Uterus (tissue), 4 donors: ENCODE measurements around the gene RAB3C. TPM values are rescaled to one million over a fixed set of nuclear protein-coding genes. Genes with fewer than 3 reads are reported as not detected.

Source experiments
- DNase-seq, 2 donors: peaks; one replicate each; pipeline ENCODE4 v3.0.0-alpha.2; 2019 to 2020
- H3K27ac ChIP-seq, 2 donors: fragments of 200-600 bp; sonication (generic); 1 replicate in 1 of 2; 2 replicates in 1 of 2; pipeline ENCODE4 v1.5.1; 2016 to 2018
- H3K27me3 ChIP-seq, 2 donors: fragments of 200-600 bp; sonication (generic); one replicate each; pipeline ENCODE4 v1.5.1; 2018 to 2019; ENCODE audit warnings: control low read depth in 1 of 2
- H3K36me3 ChIP-seq, 2 donors: fragments of 200-600 bp; sonication (generic); one replicate each; pipeline ENCODE4 v1.5.1; 2019; ENCODE audit warnings: control low read depth in 1 of 2
- H3K4me1 ChIP-seq, 2 donors: fragments of 200-600 bp; sonication (generic); one replicate each; pipeline ENCODE4 v1.5.1; 2018 to 2019; ENCODE audit warnings: control low read depth in 1 of 2
- H3K4me3 ChIP-seq, 2 donors: fragments of 200-600 bp; sonication (generic); 1 replicate in 1 of 2; 2 replicates in 1 of 2; pipeline ENCODE4 v1.5.1; 2018 to 2019; ENCODE audit warnings: mild to moderate bottlenecking in 1 of 2
- H3K9me3 ChIP-seq, 2 donors: fragments of 200-600 bp; sonication (generic); one replicate each; pipeline ENCODE4 v1.5.1; 2019; ENCODE audit warnings: control low read depth in 1 of 2
- POLR2A ChIP-seq, 2 donors: fragments of 450-650 bp; IDR thresholded peaks; one replicate each; pipeline ENCODE4 v1.6.1; 2016; ENCODE audit warnings: antibody characterized with exemption in 2 of 2, mild to moderate bottlenecking in 1 of 2, moderate library complexity in 1 of 2
- intact Hi-C: fragments of 100-400 bp; cut with DNase I; formaldehyde crosslinking; loops from one replicate; pipeline ENCODE4 v1.15.1; 2023; ENCODE audit warnings: low total_unique reads
- total RNA-seq, 4 donors: library from RNA; depleted of rRNA in 3 of 4; stranded (reverse); fragments of >200 nt in 3 of 4; gene quantifications; one replicate each; pipeline versions ENCODE4 v1.1.0 to v1.2.4, GENCODE V29; 2014 to 2023
- TF ChIP-seq, protein P1 (sequence below), 4 experiments: fragments of 200-600 bp in 2 of 4; fragments of 450-650 bp in 2 of 4; sonication (generic) in 2 of 4; IDR thresholded peaks; one replicate each; pipeline ENCODE4 v1.5.1; 2016 to 2019; ENCODE audit warnings: antibody characterized with exemption in 4 of 4, mild to moderate bottlenecking in 2 of 4, moderate library complexity in 1 of 4
- donor health status: DM: yes; HTN: yes; CAD: no.

Gene RAB3C
- total RNA-seq, 4 donors from 2014 or later = 0.59 to 2.1 (median 0.83) TPM; not detected in 1

DNA sequence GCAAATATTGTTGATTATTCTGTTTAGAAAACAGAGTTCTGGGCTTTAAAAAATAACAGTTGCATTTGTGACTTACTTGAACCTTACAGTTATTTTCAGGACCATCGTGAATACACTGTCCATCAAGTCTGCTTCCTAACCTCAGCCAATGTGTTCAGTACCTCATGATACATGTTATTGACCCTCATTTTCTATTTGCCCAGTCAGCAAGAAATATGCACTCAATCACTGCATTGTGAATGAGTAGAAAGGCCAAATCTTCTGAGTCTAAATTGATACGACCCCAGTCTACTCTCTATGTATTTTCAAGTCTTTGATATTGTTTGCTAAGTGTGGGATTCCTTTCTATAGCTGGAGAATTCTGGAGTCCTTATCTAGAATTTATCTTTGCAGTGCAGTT lies 156.2 kb downstream of the RAB3C start:
- intact Hi-C loops = no loop called here
- no peak for TF ChIP-seq POLR2A (IDR thresholded peaks at IDR 0.05)
- TF ChIP-seq, protein P1, sequence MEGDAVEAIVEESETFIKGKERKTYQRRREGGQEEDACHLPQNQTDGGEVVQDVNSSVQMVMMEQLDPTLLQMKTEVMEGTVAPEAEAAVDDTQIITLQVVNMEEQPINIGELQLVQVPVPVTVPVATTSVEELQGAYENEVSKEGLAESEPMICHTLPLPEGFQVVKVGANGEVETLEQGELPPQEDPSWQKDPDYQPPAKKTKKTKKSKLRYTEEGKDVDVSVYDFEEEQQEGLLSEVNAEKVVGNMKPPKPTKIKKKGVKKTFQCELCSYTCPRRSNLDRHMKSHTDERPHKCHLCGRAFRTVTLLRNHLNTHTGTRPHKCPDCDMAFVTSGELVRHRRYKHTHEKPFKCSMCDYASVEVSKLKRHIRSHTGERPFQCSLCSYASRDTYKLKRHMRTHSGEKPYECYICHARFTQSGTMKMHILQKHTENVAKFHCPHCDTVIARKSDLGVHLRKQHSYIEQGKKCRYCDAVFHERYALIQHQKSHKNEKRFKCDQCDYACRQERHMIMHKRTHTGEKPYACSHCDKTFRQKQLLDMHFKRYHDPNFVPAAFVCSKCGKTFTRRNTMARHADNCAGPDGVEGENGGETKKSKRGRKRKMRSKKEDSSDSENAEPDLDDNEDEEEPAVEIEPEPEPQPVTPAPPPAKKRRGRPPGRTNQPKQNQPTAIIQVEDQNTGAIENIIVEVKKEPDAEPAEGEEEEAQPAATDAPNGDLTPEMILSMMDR (IDR thresholded peaks at IDR 0.05) = no peak

DNA sequence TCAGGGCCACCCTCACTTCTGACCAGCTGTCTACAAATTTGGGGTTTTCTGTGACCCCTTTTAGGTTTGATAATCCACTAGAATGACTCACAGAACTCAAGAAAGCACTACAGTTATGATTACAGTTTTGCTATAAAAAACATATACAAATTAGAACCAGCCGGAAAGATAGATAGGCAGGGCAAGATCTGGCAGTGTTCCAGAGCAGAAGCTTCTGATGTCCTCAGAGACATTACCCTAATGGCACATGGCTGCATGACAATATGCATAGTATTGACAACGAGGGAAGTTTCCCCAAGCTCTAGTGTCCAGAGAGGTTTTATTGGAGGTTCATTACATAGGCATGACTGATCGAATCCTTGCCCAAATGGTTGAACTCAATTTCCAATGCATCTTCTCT lies 158.1 kb downstream of the RAB3C start:
- no peak overlapping the region for H3K4me3 ChIP-seq
- no peak for DNase-seq
- TF ChIP-seq POLR2A (IDR thresholded peaks at IDR 0.05) = no peak
- TF ChIP-seq, protein P1 (IDR thresholded peaks at IDR 0.05) = no peak

More for the DNA sequence above, 156.2 kb downstream of the RAB3C start:
- H3K27me3 ChIP-seq = no peaks in the 10 kb centered on the region
- H3K4me3 ChIP-seq = no peak overlapping the region
- no peaks in the 10 kb centered on the region for H3K9me3 ChIP-seq
- no peak overlapping the region for H3K27ac ChIP-seq
- no peaks in the 10 kb centered on the region for H3K4me1 ChIP-seq
- no peak for DNase-seq
- H3K36me3 ChIP-seq = no peaks in the 10 kb centered on the region

DNA sequence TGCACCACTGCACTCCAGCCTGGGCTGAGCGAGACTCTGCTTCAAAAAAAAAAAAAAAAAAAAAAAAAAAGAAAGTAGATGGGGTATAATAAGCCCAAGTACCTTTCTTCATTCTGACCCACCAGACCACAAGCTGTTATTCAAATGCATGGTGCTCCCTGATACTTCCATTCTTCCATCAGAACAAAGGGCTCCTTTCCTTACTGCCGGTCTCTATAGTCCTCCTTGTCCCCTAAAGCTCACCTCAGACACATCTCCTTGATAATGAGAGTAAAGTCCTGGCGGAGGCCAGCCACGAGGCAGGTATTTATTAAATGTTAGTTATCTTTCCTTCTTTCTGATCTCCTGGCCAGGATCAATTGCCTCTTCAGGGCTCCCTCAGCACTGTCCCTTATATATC lies 162.5 kb downstream of the RAB3C start:
- no peaks in the 10 kb centered on the region for H3K36me3 ChIP-seq
- H3K27ac ChIP-seq = no peak overlapping the region
- no peaks in the 10 kb centered on the region for H3K27me3 ChIP-seq
- intact Hi-C loops = no loop called here
- TF ChIP-seq POLR2A (IDR thresholded peaks at IDR 0.05) = no peak
- TF ChIP-seq, protein P1 (IDR thresholded peaks at IDR 0.05) = no peak
- DNase-seq = no peak
- H3K4me1 ChIP-seq = no peaks in the 10 kb centered on the region
- no peaks in the 10 kb centered on the region for H3K9me3 ChIP-seq
- no peak overlapping the region for H3K4me3 ChIP-seq

More for the DNA sequence above, 158.1 kb downstream of the RAB3C start:
- Histone ChIP-seq H3K9me3 (no peaks in the 10 kb centered on the region), H3K27me3 (no peaks in the 10 kb centered on the region), H3K27ac (no peak overlapping the region), H3K36me3 (no peaks in the 10 kb centered on the region), H3K4me1 (no peaks in the 10 kb centered on the region)
- intact Hi-C loops = no loop called here

DNA sequence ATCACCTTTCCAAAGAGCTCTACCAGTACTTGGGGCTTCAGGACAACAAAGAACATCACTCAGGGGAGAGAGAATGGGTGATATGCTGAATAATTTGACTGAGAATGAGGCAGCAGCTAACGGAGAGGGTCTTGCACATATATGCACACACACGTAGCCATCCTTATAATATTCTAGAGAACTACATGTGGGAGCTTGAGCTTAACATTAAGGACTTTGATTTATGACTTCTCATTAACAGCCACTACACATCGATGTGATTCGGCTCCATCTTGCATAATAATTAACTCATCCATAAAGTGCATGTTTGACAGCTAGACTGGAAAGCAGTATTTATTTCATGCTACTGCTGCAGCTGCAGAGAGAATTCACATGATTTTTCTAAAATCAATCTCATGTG lies 163.4 kb downstream of the RAB3C start:
- intact Hi-C loops = no loop called here
- no peaks in the 10 kb centered on the region for H3K27me3 ChIP-seq
- no peak for DNase-seq
- no peaks in the 10 kb centered on the region for H3K4me1 ChIP-seq
- H3K27ac ChIP-seq = no peak overlapping the region
- no peaks in the 10 kb centered on the region for H3K36me3 ChIP-seq
- no peak for TF ChIP-seq POLR2A (IDR thresholded peaks at IDR 0.05)
- TF ChIP-seq, protein P1 (IDR thresholded peaks at IDR 0.05) = no peak
- no peaks in the 10 kb centered on the region for H3K9me3 ChIP-seq
- no peak overlapping the region for H3K4me3 ChIP-seq

DNA sequence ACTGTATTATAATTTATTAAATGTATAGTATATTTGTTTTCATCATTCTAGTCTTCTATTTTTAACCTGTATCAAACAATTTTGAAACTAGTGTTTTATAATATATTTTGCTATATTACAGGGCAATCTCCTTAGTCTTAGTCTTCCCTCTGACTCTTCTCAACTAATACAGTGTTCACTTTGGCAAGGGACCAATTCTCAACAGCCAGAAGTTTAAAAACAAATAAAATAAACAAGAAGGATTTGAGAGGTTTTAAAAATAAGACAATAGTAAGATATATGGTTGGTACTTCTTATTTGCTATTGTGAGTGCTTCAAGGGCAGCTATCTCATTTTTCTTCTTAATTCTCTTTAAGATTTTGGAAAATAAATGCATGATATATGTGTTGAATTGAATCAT lies 167.2 kb downstream of the RAB3C start:
- Histone ChIP-seq H3K27ac (no peak overlapping the region), H3K4me3 (no peak overlapping the region), H3K27me3 (no peaks in the 10 kb centered on the region), H3K4me1 (no peaks in the 10 kb centered on the region), H3K36me3 (no peaks in the 10 kb centered on the region), H3K9me3 (no peaks in the 10 kb centered on the region)
- intact Hi-C loops = no loop called here
- no peak for TF ChIP-seq POLR2A (IDR thresholded peaks at IDR 0.05)
- no peak for DNase-seq

DNA sequence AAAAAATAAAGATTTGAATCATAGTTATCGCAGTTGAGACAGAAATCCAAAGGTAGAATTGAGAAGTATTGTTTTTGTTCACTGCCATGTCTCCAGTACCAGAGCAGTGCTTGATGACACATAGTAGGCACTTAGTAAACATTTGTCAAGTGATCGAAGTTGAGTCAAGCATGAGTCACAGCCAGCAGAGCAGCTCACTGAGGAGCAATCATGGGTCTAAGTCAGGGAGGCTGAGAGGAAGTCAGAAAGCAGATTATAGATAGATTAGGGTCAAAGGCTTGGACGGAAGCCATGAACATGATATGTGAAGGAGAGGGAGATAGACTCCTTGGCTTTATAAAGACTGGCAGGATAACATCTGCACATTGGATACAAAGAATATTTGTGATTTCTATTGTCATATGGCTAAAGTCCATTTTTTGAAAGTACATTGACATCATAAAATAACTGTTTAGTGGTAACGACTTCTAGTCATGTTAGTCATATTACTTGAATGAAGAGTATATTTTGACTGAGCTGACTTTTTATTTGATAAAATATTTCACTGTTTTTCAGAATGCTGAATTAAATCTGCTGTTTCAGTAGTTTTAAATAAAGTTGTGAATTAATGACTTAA lies 168.5 kb downstream of the RAB3C start:
- intact Hi-C loops = no loop called here
- H3K27me3 ChIP-seq = no peaks in the 10 kb centered on the region
- no peaks in the 10 kb centered on the region for H3K36me3 ChIP-seq
- no peak overlapping the region for H3K4me3 ChIP-seq
- TF ChIP-seq, protein P1 (IDR thresholded peaks at IDR 0.05) = no peak
- no peak for TF ChIP-seq POLR2A (IDR thresholded peaks at IDR 0.05)
- no peak for DNase-seq
- no peak overlapping the region for H3K27ac ChIP-seq
- no peaks in the 10 kb centered on the region for H3K4me1 ChIP-seq
- no peaks in the 10 kb centered on the region for H3K9me3 ChIP-seq
